ENCODE measurements around the gene SPATA31A5.
"Not testable (repeated sequence)": the region's sequence is repeated elsewhere in the genome, so short reads cannot be mapped to it uniquely, and the experiment has no call there.

The SPATA31A5 gene

DNA sequence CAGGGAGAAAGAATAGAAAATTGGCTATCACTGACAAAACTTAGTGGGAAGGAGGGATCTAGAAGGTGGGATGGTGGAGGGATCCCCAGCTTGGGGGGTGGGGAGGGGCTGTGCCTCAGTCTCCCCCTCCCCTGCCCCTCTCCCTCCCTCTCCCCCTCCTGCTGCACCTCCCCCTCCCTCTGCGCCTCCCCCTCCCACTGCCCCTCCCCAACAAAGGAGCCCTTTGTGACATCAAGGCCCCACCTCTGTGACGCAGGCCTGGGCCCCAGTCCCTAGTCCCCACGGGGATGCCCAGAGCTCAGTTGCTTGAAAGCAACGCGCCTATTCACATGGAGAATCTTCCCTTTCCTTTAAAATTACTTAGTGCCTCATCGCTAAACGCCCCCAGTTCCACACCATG, at the start of gene SPATA31A5:
Gene SPATA31A5 (plus strand): TSS at position 301 of the 400 bp plus-strand sequence. CDS start 29 bp downstream, at position 330.
- not testable (repeated sequence) for DNase-seq

DNA sequence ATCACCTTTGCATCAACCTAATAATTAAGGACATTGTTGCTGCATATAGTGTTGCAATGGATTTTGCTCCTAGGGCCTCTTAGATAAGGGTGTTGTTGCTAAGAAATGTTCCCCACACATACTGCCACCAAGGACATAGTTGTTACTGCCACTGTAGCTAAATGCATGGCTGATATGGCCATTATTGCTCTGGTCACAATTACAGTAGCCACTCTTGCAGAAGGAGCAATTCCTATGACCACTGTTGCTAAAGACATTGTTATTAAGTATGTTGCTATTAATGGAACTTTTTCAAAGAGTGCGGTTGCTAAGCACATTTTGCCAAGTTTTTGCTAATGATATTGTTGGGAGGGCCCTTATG, 48.8 kb downstream of the SPATA31A5 start:
- DNase-seq, result not testable (repeated sequence)

GRCh38 chr9:60966382-60966781, 52.2 kb downstream of the SPATA31A5 start:
- not testable (repeated sequence) for DNase-seq

Measured in hematopoietic multipotent progenitor cell treated with erythropoietin and hydrocortisone succinate and interleukin-3 and kit ligand, for 4 days (in vitro differentiated cells).